RWPE1 (cell line): ENCODE data around the gene PRSS22.

Experiments used
- CTCF ChIA-PET: fragments of 350-600 bp; sonication (Branson Sonifier 250); formaldehyde crosslinking; extraction: SDS; loops from one replicate; lab custom pipeline; 2021; lab: Yijun Ruan, JAX
- POLR2A ChIA-PET: fragments of 400-600 bp; formaldehyde crosslinking; extraction: SDS; loops from one replicate; lab custom pipeline; 2020; ENCODE audit warnings: antibody characterized with exemption; ENCODE audit not compliant: low non-redundant PET; lab: Yijun Ruan, JAX
- DNase-seq: peaks from one replicate; pipeline ENCODE4 v3.0.0; 2012; ENCODE audit warnings: low spot score
- H3K27ac ChIP-seq: fragments of 450-650 bp; 2 replicates; pipeline ENCODE4 v1.5.1; 2017
- TF ChIP-seq, protein P1 (sequence below): fragments of 450-650 bp; conservative IDR thresholded peaks from 2 replicates; pipeline ENCODE4 v1.5.1; 2017; ENCODE audit warnings: low read depth, mild to moderate bottlenecking

PRSS22 gene

DNA sequence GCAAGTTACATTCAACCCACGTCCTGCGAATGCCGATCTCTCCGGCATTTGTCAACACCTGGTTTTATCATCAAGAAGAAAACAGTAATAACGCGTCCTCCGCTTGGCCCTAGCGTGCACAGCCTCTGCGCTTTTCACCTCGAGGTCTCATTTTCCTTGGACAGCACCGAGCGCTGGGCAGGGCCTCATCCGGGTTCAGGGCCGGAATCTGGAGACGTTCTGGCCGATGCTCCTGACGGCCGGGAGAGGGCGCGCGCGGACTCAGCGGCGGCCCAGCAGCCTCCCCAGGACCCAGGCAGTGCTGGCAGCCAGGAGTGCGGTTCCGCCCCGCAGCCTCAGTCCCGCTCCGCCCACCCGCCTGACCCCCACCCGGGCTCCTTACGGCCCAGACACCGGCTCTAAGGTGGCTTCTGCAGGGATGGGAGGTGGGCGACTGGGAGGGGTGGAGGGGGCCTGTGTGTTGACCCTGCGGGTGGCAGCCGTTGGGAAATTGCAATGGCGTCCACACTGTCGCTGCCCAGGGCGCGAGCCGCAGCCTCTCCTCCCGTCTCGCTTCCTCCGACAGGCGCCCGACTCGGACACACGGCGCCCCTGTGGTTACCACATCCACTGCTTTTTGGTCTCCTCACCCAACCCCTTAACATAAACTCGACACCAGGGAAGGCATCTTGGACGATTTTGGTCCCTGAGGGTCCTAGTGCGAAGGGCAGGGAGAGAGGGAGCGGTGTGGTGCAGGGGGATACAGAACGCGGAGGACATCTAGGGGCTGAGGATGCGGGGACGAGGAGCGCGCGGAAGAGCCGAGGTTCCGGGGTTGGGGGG is 46.3 kb upstream of the PRSS22 start:
- ChIA-PET POLR2A (no interaction called here), CTCF (interaction anchor here (0.7 to 1.0 kb wide), 2 partner anchors 10 to 21 kb away, joined by 3 to 8 read pairs; partner anchors contain the start of gene FLYWCH2)
- peak; percentile 79 for DNase-seq
- peak overlapping the region; percentile 93 for H3K27ac ChIP-seq
- TF ChIP-seq, protein P1, sequence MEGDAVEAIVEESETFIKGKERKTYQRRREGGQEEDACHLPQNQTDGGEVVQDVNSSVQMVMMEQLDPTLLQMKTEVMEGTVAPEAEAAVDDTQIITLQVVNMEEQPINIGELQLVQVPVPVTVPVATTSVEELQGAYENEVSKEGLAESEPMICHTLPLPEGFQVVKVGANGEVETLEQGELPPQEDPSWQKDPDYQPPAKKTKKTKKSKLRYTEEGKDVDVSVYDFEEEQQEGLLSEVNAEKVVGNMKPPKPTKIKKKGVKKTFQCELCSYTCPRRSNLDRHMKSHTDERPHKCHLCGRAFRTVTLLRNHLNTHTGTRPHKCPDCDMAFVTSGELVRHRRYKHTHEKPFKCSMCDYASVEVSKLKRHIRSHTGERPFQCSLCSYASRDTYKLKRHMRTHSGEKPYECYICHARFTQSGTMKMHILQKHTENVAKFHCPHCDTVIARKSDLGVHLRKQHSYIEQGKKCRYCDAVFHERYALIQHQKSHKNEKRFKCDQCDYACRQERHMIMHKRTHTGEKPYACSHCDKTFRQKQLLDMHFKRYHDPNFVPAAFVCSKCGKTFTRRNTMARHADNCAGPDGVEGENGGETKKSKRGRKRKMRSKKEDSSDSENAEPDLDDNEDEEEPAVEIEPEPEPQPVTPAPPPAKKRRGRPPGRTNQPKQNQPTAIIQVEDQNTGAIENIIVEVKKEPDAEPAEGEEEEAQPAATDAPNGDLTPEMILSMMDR = peak; percentile 95

DNA sequence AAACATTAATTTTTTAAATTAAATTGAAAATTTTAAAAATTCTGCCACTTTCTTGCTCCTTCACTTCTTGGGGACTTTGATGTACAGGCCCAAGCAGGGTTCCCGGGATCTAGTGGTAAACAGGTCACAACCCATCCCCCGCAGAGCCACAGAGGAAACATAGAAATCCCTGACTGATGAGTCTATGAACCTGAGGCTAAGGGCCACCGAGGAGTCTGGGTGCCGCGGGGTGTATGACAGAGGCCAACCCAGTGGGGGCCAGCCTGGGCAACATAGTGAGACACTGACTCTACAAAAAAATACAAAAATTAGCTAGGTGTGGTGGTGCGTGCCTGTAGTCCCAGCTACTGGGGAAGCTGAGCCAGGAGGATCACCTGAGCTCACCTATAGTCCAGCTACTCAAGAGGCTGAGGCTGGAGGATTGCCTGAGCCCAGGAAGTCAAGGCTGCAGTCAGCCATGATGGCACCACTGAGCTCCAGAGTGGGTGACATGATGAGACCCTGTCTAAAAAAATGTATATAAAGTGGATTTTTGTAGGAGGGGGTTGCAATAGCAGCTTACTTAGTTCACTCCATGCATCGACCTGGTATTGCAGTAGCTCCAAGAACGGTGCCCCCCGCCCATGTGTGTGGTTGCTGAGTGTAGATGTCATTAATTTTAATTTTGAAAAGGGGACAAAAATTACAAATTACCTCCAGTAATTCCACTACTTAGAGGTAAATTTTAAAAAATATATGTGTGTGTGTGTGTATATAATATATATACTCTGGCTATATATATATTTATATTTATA is 44.6 kb upstream of the PRSS22 start:
- TF ChIP-seq, protein P1 = no peak
- peak overlapping the region; percentile 45 for H3K27ac ChIP-seq
- no peak for DNase-seq
- ChIA-PET POLR2A (no interaction called here), CTCF (interaction anchor here (1.0 kb wide), 1 partner anchor 25 kb away, joined by 3 read pairs; no protein-coding TSS in a partner anchor)

DNA sequence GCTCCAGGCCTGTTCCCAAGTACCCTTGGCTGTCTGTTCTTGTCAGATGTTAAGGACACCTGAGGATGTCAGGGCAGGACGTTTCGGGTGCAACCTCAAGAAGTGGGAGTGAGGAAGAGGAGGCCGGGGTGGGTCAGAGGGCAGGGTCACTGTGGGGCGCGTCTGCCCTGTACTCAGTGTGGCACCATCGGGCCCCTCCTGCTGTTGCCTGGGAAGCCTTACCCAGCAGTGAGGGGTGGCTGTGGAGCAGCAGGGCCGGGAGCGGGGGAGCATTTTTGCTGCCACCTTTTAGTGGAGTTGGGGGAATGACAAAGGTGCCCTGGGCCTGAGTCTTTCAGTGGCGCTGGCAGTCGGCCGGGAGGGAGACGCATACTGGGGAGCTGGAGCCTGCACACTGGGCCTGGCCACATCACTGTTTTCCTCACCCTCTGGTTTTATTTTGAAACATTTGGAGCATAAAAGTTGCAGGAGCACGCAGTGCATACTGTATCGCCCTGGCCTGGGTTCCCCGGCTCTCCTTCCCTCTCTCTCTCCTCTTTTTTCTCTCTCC is 42.6 kb upstream of the PRSS22 start:
- DNase-seq = no peak
- TF ChIP-seq, protein P1 = no peak
- H3K27ac ChIP-seq = peak overlapping the region; percentile 45
- CTCF ChIA-PET = no interaction called here
- POLR2A ChIA-PET = no interaction called here

DNA sequence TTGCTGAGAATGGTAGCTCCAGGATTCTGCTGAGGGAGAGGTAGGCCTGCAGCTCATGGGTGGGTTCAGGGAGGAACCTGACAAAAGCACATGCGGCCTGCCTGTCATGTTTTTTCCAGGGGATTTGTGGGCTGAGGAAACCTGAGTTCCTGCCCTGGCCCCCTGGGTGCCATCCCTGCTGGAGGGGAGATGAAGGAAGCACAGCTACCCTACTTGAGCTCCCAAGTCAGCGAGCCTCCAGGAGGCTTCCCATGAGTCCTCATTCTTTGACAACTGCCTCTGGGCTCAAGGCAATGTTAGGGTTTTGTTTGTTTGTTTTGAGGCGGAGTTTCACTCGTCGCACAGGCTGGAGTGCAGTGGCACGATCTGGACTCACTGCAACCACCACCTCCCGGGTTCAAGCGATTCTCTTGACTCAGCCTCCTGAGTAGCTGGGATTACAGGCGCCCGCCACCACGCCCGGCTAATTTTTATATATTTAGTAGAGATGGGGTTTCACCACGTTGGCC is 41.6 kb upstream of the PRSS22 start:
- POLR2A ChIA-PET = no interaction called here
- DNase-seq = no peak

DNA sequence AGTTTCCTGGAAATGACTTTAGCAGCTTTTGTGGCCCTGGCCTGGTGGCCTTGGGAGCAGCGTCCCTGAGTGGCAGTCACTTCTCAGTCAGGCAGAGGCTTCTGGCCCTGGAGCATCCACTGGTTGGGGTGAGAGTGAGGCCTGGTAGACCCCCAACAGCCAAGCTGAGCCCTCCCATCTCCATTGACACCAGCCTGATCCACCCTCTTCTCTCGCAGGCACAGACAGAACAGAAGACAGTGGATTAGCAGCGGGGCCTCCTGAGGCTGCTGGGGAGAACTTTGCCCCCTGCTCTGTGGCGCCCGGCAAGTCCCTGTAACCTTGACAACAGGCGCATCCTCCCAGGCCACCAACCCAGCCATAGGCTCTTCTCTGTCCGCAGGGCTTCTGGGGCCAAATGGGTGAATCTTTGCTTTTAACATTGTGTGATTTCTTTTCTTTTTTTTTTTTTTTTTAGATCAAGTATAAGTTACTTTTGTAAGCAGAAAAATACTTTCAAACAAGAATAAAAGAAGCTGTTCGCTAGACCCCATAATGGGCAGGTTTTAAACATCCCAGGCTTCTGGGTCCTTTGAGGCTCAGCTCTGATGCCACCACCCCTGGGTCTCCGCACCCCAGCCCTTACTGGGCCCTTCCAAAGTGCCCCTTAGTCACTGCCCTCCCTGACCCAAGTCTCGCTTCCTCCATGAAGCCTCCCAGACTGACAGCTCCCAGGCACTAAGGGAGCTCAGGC is 41.0 kb upstream of the PRSS22 start:
- CTCF ChIA-PET = interaction anchor here (0.6 kb wide), 2 partner anchors 38 to 70 kb away, joined by 3 read pairs; no protein-coding TSS in a partner anchor
- POLR2A ChIA-PET = no interaction called here
- DNase-seq = no peak
- TF ChIP-seq, protein P1 = no peak
- H3K27ac ChIP-seq = peak overlapping the region; percentile 45

More for the DNA sequence above, 41.6 kb upstream of the PRSS22 start:
- CTCF ChIA-PET = interaction anchor here (0.6 kb wide), 1 partner anchor 69 kb away, joined by 3 read pairs; no protein-coding TSS in a partner anchor
- TF ChIP-seq, protein P1 = no peak
- H3K27ac ChIP-seq = peak overlapping the region; percentile 45
